HepG2 (cell line): ENCODE data around the gene ZNG1A. TPM values are rescaled to one million over a fixed set of nuclear protein-coding genes. Genes with fewer than 3 reads are reported as not detected.
"Not testable (repeated sequence)": the region's sequence is repeated elsewhere in the genome, so short reads cannot be mapped to it uniquely, and the experiment has no call there.

ENCODE experiments used
- ATAC-seq: fragments of 200-7000 bp; cut with Tn5 transposase; 3 replicates; pipeline ENCODE4 v1.9.1; 2020; ENCODE audit warnings: mild to moderate bottlenecking, moderate library complexity
- BruUV-seq: library from RNA; stranded (reverse); fragments of 400-500 nt; replicated peaks from 2 replicates; lab custom pipeline; 2021; lab: Mats Ljungman, UMichigan
- CTCF ChIA-PET: fragments of 300-600 bp; formaldehyde crosslinking; extraction: SDS; loops from one replicate; lab custom pipeline; 2021; ENCODE audit warnings: low total read pairs, inconsistent platforms, low intra/inter-chr PET ratio; lab: Yijun Ruan, JAX
- POLR2A ChIA-PET: fragments of 350-600 bp; sonication (Branson Sonifier 250); formaldehyde crosslinking; loops from one replicate; lab custom pipeline; 2020; ENCODE audit warnings: antibody characterized with exemption, inconsistent platforms; lab: Yijun Ruan, JAX
- DNase-seq: peaks from one replicate; pipeline ENCODE4 v3.0.0-alpha.2; 2015; ENCODE audit warnings: low spot score
- FAIRE-seq: peaks from 3 replicates; lab custom pipeline; 2011; peaks lifted over from hg19 to GRCh38; lab: Jason Lieb, UNC
- H2AFZ ChIP-seq: one replicate; pipeline ENCODE4 v1.6.1; 2011; ENCODE audit warnings: low read length, inconsistent platforms
- H3K27ac ChIP-seq: fragments of 300-600 bp; 3 replicates; pipeline ENCODE4 v1.8.0; 2011; ENCODE audit warnings: mixed run types, mild to moderate bottlenecking, mixed read lengths, low read length, inconsistent platforms; ENCODE audit not compliant: insufficient read depth; ENCODE audit errors: extremely low read length
- H3K27me3 ChIP-seq, 2 experiments: fragments of 200-600 bp in 1 of 2; 2 replicates in 1 of 2; 3 replicates in 1 of 2; pipeline versions ENCODE4 v1.6.0 to v1.8.0; 2011; ENCODE audit warnings: low read length in 2 of 2, mild to moderate bottlenecking in 2 of 2, moderate library complexity in 2 of 2, inconsistent platforms in 1 of 2; ENCODE audit not compliant: insufficient read depth in 2 of 2, control insufficient read depth in 1 of 2
- H3K36me3 ChIP-seq, 2 experiments: fragments of 200-600 bp in 1 of 2; replicated peaks in 1 of 2; 2 replicates in 1 of 2; 3 replicates in 1 of 2; pipeline versions ENCODE4 v1.5.1 to v1.8.0; 2011; ENCODE audit warnings: low read length in 2 of 2, inconsistent platforms in 1 of 2; ENCODE audit not compliant: insufficient read depth in 2 of 2, control insufficient read depth in 1 of 2
- H3K4me1 ChIP-seq: 2 replicates; pipeline ENCODE4 v1.5.1; 2012; ENCODE audit warnings: low read length, inconsistent platforms; ENCODE audit not compliant: insufficient read depth
- H3K4me2 ChIP-seq: 2 replicates; pipeline ENCODE4 v1.6.0; 2011; ENCODE audit warnings: low read depth, low read length, inconsistent platforms
- H3K4me3 ChIP-seq, 3 experiments: fragments of 200-600 bp in 1 of 3; sonication (generic), shearing (Covaris generic) in 1 of 3; replicated peaks in 1 of 3; 2 replicates each; pipeline ENCODE4 v1.5.1; 2011 to 2016; ENCODE audit warnings: low read length in 3 of 3, inconsistent platforms in 2 of 3, low read depth in 2 of 3, mild to moderate bottlenecking in 2 of 3, control low read depth in 1 of 3, mixed read lengths in 1 of 3; ENCODE audit not compliant: insufficient read depth in 1 of 3
- H3K79me2 ChIP-seq: one replicate; pipeline ENCODE4 v1.6.1; 2011; ENCODE audit warnings: low read length, inconsistent platforms; ENCODE audit not compliant: insufficient read depth
- H3K9ac ChIP-seq: 2 replicates; pipeline ENCODE4 v1.6.0; 2011; ENCODE audit warnings: mild to moderate bottlenecking, low read depth, low read length, inconsistent platforms; ENCODE audit not compliant: insufficient read depth
- H3K9me3 ChIP-seq: 2 replicates; pipeline ENCODE4 v1.5.1; 2012; ENCODE audit warnings: mild to moderate bottlenecking, low read length
- H4K20me1 ChIP-seq: 2 replicates; pipeline ENCODE4 v1.6.0; 2011; ENCODE audit warnings: inconsistent platforms, mild to moderate bottlenecking, low read length, moderate library complexity; ENCODE audit not compliant: insufficient read depth
- WGBS: methylation state at CpG from one replicate; pipeline ENCODE4 v1.1.6; 2017; ENCODE audit warnings: low lambda C conversion rate; 5-methylcytosine and 5-hydroxymethylcytosine counted together
- in situ Hi-C: cut with HindIII; loops from 2 replicates; pipeline ENCODE4 v1.10.0; 2017; ENCODE audit warnings: low pct_unique_long_range_greater_than_20kb; ENCODE audit not compliant: extremely low pct_ligation_motif_present
- intact Hi-C: fragments of 100-400 bp; cut with micrococcal nuclease; formaldehyde crosslinking; loops from one replicate; pipeline ENCODE4 v1.10.0; 2022; ENCODE audit not compliant: unreplicated experiment
- polyA plus RNA-seq, 8 experiments: library from polyadenylated mRNA; depleted of rRNA in 3 of 8; stranded (reverse) in 7 of 8; unstranded in 1 of 8; fragments of >200 nt; fragmentation: Illumina TruSeq in 4 of 8; extraction: Trizol in 4 of 8; gene quantifications; 2 replicates each; pipeline versions ENCODE4 v1.2.1 to v1.2.3, GENCODE V29; 2011 to 2016; ENCODE audit warnings: low read depth in 4 of 8, missing spikeins in 1 of 8, mixed read lengths in 1 of 8; ENCODE audit not compliant: insufficient read depth in 1 of 8
- total RNA-seq, 5 experiments: library from RNA; depleted of rRNA; stranded (reverse); fragments of >200 nt; fragmentation: Illumina TruSeq; extraction: Trizol; gene quantifications; 2 replicates each; pipeline ENCODE4 v1.2.3, GENCODE V29; 2016; ENCODE audit warnings: low read depth in 1 of 5

The ZNG1A gene
- total and polyA plus RNA-seq, 2 of the 13 experiments (the other 11 are each of a cell fraction or from before 2014, with no cell fraction given): 28.6 to 90.6 TPM

GRCh38 chr9:86697-87096 lies 92.2 kb downstream of the ZNG1A start:
- H3K4me1 ChIP-seq, H3K9ac ChIP-seq, FAIRE-seq, H3K36me3 ChIP-seq, H3K9me3 ChIP-seq, H3K4me2 ChIP-seq, intact Hi-C loops, H3K27ac ChIP-seq, DNase-seq, in situ Hi-C loops, POLR2A ChIA-PET, H3K27me3 ChIP-seq, H2AFZ ChIP-seq, H4K20me1 ChIP-seq, ATAC-seq, H3K4me3 ChIP-seq, H3K79me2 ChIP-seq, CTCF ChIA-PET, BruUV-seq: not testable (repeated sequence)

- in situ Hi-C loops: not testable (repeated sequence)
Observed at GRCh38 chr9:82932-83689, 95.7 kb downstream of the ZNG1A start.

DNA sequence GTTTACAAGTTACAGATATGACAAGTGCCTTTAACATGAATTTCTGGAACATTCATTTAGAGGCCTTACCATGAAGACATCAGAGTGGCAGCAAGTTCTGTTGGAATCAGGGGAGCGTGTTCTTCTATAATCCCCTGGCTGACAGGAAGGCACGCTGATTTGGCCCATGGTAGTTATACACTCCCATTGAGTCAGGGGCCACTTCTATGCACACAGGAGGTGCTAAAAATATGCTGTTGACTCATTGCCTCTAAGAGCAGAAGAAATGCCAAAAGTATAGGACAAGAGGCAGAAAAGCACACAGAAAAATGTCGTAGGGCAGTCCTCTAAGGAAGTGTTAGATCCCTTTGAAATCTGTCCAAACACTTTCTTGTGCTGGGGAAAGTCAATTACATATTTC lies 100.5 kb downstream of the ZNG1A start:
- FAIRE-seq, H3K27me3 ChIP-seq, H3K36me3 ChIP-seq, ATAC-seq, DNase-seq, H3K4me1 ChIP-seq, H4K20me1 ChIP-seq, H3K4me3 ChIP-seq, H3K9me3 ChIP-seq, BruUV-seq, H2AFZ ChIP-seq, POLR2A ChIA-PET, H3K27ac ChIP-seq, intact Hi-C loops, H3K4me2 ChIP-seq, H3K79me2 ChIP-seq, H3K9ac ChIP-seq, in situ Hi-C loops, CTCF ChIA-PET: not testable (repeated sequence)
- no CpG with 5 or more reads among the region's 3 CpGs for WGBS

More at GRCh38 chr9:82932-83689, 95.7 kb downstream of the ZNG1A start:
- no CpG with 5 or more reads among the region's 31 CpGs for WGBS
- H3K4me3 ChIP-seq, H3K27me3 ChIP-seq, H3K27ac ChIP-seq, POLR2A ChIA-PET, H3K36me3 ChIP-seq, DNase-seq, H4K20me1 ChIP-seq, intact Hi-C loops, H3K4me2 ChIP-seq, ATAC-seq, CTCF ChIA-PET, H3K4me1 ChIP-seq, FAIRE-seq, BruUV-seq, H2AFZ ChIP-seq, H3K9me3 ChIP-seq, H3K9ac ChIP-seq, H3K79me2 ChIP-seq: not testable (repeated sequence)

GRCh38 chr9:76389-76788 lies 102.5 kb downstream of the ZNG1A start:
- H3K9me3 ChIP-seq, H4K20me1 ChIP-seq, H3K79me2 ChIP-seq, FAIRE-seq, H3K4me2 ChIP-seq, intact Hi-C loops, H3K27ac ChIP-seq, H3K9ac ChIP-seq, DNase-seq, ATAC-seq, BruUV-seq, H3K27me3 ChIP-seq, POLR2A ChIA-PET, in situ Hi-C loops, H2AFZ ChIP-seq, H3K4me1 ChIP-seq, H3K36me3 ChIP-seq, H3K4me3 ChIP-seq, CTCF ChIA-PET: not testable (repeated sequence)
- 0% methylated on average over 2 of the region's 3 CpGs for WGBS
